ENCODE data around the gene CAST. TPM values are rescaled to one million over a fixed set of nuclear protein-coding genes. Genes with fewer than 3 reads are reported as not detected.

Gene CAST
- total RNA-seq, 1 experiment from 2014 or later, result 418 TPM

- Mint-ChIP-seq H3K36me3 (ENCODE audit: insufficient read depth, unreplicated experiment) (peaks cover 7% of the 10 kb centered on the region), H3K27me3 (ENCODE audit: insufficient read depth, unreplicated experiment) (no peaks in the 10 kb centered on the region), H3K4me3 (ENCODE audit: unreplicated experiment) (no peak overlapping the region), H3K9me3 (ENCODE audit: unreplicated experiment) (peaks cover 12% of the 10 kb centered on the region), H3K4me1 (ENCODE audit: low read depth, unreplicated experiment) (peaks cover 57% of the 10 kb centered on the region), H3K27ac (ENCODE audit: unreplicated experiment) (no peak overlapping the region)
- H3K9me3 ChIP-seq, result no peaks in the 10 kb centered on the region
- no peak for DNase-seq
- POLR2A ChIA-PET, result interaction anchor here (0.6 kb wide), 1 partner anchor 25 kb away, joined by 7 read pairs; no protein-coding TSS in a partner anchor
- no peak overlapping the region for H3K4me3 ChIP-seq (ENCODE audit: low read depth, low read length)
- CTCF ChIA-PET, result no interaction called here
- intact Hi-C loops (cut with micrococcal nuclease; ENCODE audit: unreplicated experiment), result no loop called here
- peaks cover 68% of the 10 kb centered on the region for H3K4me1 ChIP-seq
- no peaks in the 10 kb centered on the region for H3K36me3 ChIP-seq (ENCODE audit: control insufficient read depth, insufficient read depth, low read length)
- no peaks in the 10 kb centered on the region for H3K27me3 ChIP-seq (replicated peaks; ENCODE audit: control insufficient read depth, insufficient read depth, low read length)
- no TSS peak for BruUV-seq (replicated peaks)
- TF ChIP-seq, protein P1, sequence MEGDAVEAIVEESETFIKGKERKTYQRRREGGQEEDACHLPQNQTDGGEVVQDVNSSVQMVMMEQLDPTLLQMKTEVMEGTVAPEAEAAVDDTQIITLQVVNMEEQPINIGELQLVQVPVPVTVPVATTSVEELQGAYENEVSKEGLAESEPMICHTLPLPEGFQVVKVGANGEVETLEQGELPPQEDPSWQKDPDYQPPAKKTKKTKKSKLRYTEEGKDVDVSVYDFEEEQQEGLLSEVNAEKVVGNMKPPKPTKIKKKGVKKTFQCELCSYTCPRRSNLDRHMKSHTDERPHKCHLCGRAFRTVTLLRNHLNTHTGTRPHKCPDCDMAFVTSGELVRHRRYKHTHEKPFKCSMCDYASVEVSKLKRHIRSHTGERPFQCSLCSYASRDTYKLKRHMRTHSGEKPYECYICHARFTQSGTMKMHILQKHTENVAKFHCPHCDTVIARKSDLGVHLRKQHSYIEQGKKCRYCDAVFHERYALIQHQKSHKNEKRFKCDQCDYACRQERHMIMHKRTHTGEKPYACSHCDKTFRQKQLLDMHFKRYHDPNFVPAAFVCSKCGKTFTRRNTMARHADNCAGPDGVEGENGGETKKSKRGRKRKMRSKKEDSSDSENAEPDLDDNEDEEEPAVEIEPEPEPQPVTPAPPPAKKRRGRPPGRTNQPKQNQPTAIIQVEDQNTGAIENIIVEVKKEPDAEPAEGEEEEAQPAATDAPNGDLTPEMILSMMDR (IDR thresholded peaks at IDR 0.05; ENCODE audit: insufficient read depth in 1 of 2, low read depth in 1 of 2, low read length in 1 of 2, severe bottlenecking in 1 of 2, unreplicated experiment in 1 of 2), result no peak
Measured at GRCh38 chr5:96636046-96636445, 26.1 kb upstream of the CAST start.

GRCh38 chr5:96636594-96636993 lies 25.6 kb upstream of the CAST start:
- POLR2A ChIA-PET, result interaction anchor here (0.9 to 1.2 kb wide), 2 partner anchors 8 to 26 kb away, joined by 3 to 10 read pairs; partner anchors contain the start of gene CAST

DNA sequence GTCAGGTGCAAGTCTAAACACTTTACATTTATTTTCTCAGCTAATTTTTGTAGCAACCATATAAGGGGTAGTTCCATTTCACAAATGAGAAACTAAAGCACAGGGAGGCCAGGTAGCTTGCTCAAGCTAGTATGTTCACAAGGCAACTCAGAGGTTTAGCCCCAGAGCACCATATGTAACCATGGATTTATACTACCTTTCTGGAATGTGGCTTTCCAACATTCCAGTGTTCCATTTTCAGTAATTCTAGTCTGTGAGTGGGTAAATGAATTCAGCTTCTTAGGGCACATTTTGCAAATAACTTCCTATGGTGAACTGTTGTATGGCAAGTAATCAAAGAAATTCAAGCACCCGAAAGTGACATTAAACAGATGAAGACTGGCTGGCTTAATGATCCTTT lies 25.0 kb upstream of the CAST start:
- H3K27me3 Mint-ChIP-seq (ENCODE audit: insufficient read depth, unreplicated experiment), result no peaks in the 10 kb centered on the region
- peak in 1 of 2 experiments; percentile 72 for DNase-seq
- POLR2A ChIA-PET, result interaction anchor here (0.9 to 1.2 kb wide), 2 partner anchors 8 to 25 kb away, joined by 3 to 10 read pairs; partner anchors contain the start of gene CAST
- peaks cover 16% of the 10 kb centered on the region for H3K36me3 Mint-ChIP-seq (ENCODE audit: insufficient read depth, unreplicated experiment)
- no peak overlapping the region for H3K4me3 ChIP-seq (ENCODE audit: low read depth, low read length)
- no peaks in the 10 kb centered on the region for H3K9me3 ChIP-seq
- peaks cover 65% of the 10 kb centered on the region for H3K4me1 Mint-ChIP-seq (ENCODE audit: low read depth, unreplicated experiment)
- no peaks in the 10 kb centered on the region for H3K36me3 ChIP-seq (ENCODE audit: control insufficient read depth, insufficient read depth, low read length)
- TF ChIP-seq, protein P1 (IDR thresholded peaks at IDR 0.05; ENCODE audit: insufficient read depth in 1 of 2, low read depth in 1 of 2, low read length in 1 of 2, severe bottlenecking in 1 of 2, unreplicated experiment in 1 of 2), result no peak
- H3K9me3 Mint-ChIP-seq (ENCODE audit: unreplicated experiment), result peaks cover 9% of the 10 kb centered on the region
- intact Hi-C loops (cut with micrococcal nuclease; ENCODE audit: unreplicated experiment), result loop anchor here (1.0 kb wide), 2 partner anchors 9 to 23 kb away; no protein-coding TSS in a partner anchor
- peak overlapping the region; percentile 94 for H3K27ac Mint-ChIP-seq (ENCODE audit: unreplicated experiment)
- H3K4me1 ChIP-seq, result peaks cover 75% of the 10 kb centered on the region
- no peak overlapping the region for H3K4me3 Mint-ChIP-seq (ENCODE audit: unreplicated experiment)
- no peaks in the 10 kb centered on the region for H3K27me3 ChIP-seq (replicated peaks; ENCODE audit: control insufficient read depth, insufficient read depth, low read length)
- CTCF ChIA-PET, result interaction anchor here (0.7 kb wide), 1 partner anchor 11 kb away, joined by 3 read pairs; no protein-coding TSS in a partner anchor
- no TSS peak for BruUV-seq (replicated peaks)

More at GRCh38 chr5:96636594-96636993, 25.6 kb upstream of the CAST start:
- no peak for DNase-seq
- no TSS peak for BruUV-seq (replicated peaks)
- Histone ChIP-seq H3K9me3 (no peaks in the 10 kb centered on the region), H3K27me3 (replicated peaks; ENCODE audit: control insufficient read depth, insufficient read depth, low read length) (no peaks in the 10 kb centered on the region), H3K4me1 (peaks cover 73% of the 10 kb centered on the region), H3K4me3 (ENCODE audit: low read depth, low read length) (no peak overlapping the region), H3K36me3 (ENCODE audit: control insufficient read depth, insufficient read depth, low read length) (no peaks in the 10 kb centered on the region)
- peak overlapping the region; percentile 23 for H3K4me3 Mint-ChIP-seq (ENCODE audit: unreplicated experiment)
- peak overlapping the region; percentile 94 for H3K27ac Mint-ChIP-seq (ENCODE audit: unreplicated experiment)
- TF ChIP-seq, protein P1 (IDR thresholded peaks at IDR 0.05; ENCODE audit: insufficient read depth in 1 of 2, low read depth in 1 of 2, low read length in 1 of 2, severe bottlenecking in 1 of 2, unreplicated experiment in 1 of 2), result no peak
- H3K4me1 Mint-ChIP-seq (ENCODE audit: low read depth, unreplicated experiment), result peaks cover 59% of the 10 kb centered on the region
- no peaks in the 10 kb centered on the region for H3K27me3 Mint-ChIP-seq (ENCODE audit: insufficient read depth, unreplicated experiment)
- intact Hi-C loops (cut with micrococcal nuclease; ENCODE audit: unreplicated experiment), result no loop called here
- peaks cover 9% of the 10 kb centered on the region for H3K9me3 Mint-ChIP-seq (ENCODE audit: unreplicated experiment)
- peaks cover 10% of the 10 kb centered on the region for H3K36me3 Mint-ChIP-seq (ENCODE audit: insufficient read depth, unreplicated experiment)
- CTCF ChIA-PET, result no interaction called here

Data from Caco-2 (cell line).